ENCODE results near the gene RECK.

RECK gene

GRCh38 chr9:36110434-36110833 lies 73.7 kb downstream of the RECK start:
- no peaks in the 10 kb centered on the region for H3K36me3 ChIP-seq (ENCODE audit: control insufficient read depth, insufficient read depth, low read length)
- WGBS, 2 experiments: 88 to 92% methylated on average over 2 of the region's 2 CpGs

GRCh38 chr9:36112516-36112915 lies 75.8 kb downstream of the RECK start:
- H3K4me1 ChIP-seq (ENCODE audit: control insufficient read depth, insufficient read depth, low read length): no peaks in the 10 kb centered on the region
- no peak overlapping the region for H3K27ac ChIP-seq (ENCODE audit: insufficient read depth, low read depth, low read length, poor library complexity, severe bottlenecking)
- H3K9me3 ChIP-seq (ENCODE audit: control insufficient read depth, low read length): no peaks in the 10 kb centered on the region
- no peak overlapping the region for H3K4me3 ChIP-seq (ENCODE audit: insufficient read depth, low read depth, low read length)
- 93 to 98% methylated on average over 3 of the region's 3 CpGs for WGBS, 2 experiments
- no peaks in the 10 kb centered on the region for H3K36me3 ChIP-seq (ENCODE audit: control insufficient read depth, insufficient read depth, low read length)
- no peaks in the 10 kb centered on the region for H3K27me3 ChIP-seq (ENCODE audit: control insufficient read depth, insufficient read depth, low read length, poor library complexity, severe bottlenecking)

More at GRCh38 chr9:36110434-36110833, 73.7 kb downstream of the RECK start:
- no peaks in the 10 kb centered on the region for H3K27me3 ChIP-seq (ENCODE audit: control insufficient read depth, insufficient read depth, low read length, poor library complexity, severe bottlenecking)
- H3K4me3 ChIP-seq (ENCODE audit: insufficient read depth, low read depth, low read length): no peak overlapping the region
- H3K27ac ChIP-seq (ENCODE audit: insufficient read depth, low read depth, low read length, poor library complexity, severe bottlenecking): no peak overlapping the region
- H3K9me3 ChIP-seq (ENCODE audit: control insufficient read depth, low read length): no peaks in the 10 kb centered on the region
- no peaks in the 10 kb centered on the region for H3K4me1 ChIP-seq (ENCODE audit: control insufficient read depth, insufficient read depth, low read length)

DNA sequence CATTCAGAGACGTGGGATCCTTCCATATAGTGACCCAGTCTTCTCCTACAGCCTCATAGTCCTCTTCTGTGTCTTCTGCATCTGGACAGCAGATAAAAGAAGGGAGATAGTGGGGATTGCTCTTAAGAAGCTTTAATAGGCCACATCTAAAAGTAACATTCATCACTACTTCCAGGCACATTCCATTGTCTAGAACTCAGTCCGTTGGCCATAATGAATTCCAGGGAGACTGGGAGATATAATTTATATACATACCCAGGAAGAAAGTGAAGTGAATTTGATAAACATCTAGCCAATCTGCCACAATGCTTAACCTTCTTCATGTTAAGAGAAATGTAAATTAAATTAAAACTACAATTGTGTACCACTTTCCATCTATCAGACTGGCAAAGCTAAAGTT lies 77.3 kb downstream of the RECK start:
- Histone ChIP-seq H3K27ac (ENCODE audit: insufficient read depth, low read depth, low read length, poor library complexity, severe bottlenecking) (no peak overlapping the region), H3K27me3 (ENCODE audit: control insufficient read depth, insufficient read depth, low read length, poor library complexity, severe bottlenecking) (no peaks in the 10 kb centered on the region), H3K9me3 (ENCODE audit: control insufficient read depth, low read length) (no peaks in the 10 kb centered on the region), H3K36me3 (ENCODE audit: control insufficient read depth, insufficient read depth, low read length) (no peaks in the 10 kb centered on the region), H3K4me1 (ENCODE audit: control insufficient read depth, insufficient read depth, low read length) (no peaks in the 10 kb centered on the region), H3K4me3 (ENCODE audit: insufficient read depth, low read depth, low read length) (no peak overlapping the region)
- WGBS, 2 experiments: 94 to 98% methylated on average over 1 to 2 of the region's 2 CpGs

DNA sequence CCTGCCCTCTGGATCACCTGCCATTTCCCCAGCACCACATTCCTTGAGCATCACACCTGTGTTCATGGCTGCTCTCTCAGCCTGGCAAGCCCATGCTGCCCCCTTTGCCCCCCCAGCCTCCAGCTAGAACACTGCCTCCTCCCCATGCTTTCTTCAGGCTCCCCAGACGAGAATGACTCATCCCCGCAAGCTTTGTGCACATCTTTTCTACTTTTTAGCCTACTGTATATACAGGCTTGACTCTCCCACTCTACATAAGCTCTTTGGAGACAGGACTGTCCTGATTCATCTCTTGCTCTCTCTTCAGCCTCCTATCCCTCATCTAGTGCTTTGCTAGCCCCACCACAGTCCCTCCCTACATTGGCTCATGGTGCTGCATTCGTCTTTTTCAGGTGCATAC lies 79.9 kb downstream of the RECK start:
- H3K4me1 ChIP-seq (ENCODE audit: control insufficient read depth, insufficient read depth, low read length): no peaks in the 10 kb centered on the region
- no peak overlapping the region for H3K4me3 ChIP-seq (ENCODE audit: insufficient read depth, low read depth, low read length)
- no peaks in the 10 kb centered on the region for H3K36me3 ChIP-seq (ENCODE audit: control insufficient read depth, insufficient read depth, low read length)
- 86 to 95% methylated on average over 3 of the region's 3 CpGs for WGBS, 2 experiments
- no peaks in the 10 kb centered on the region for H3K9me3 ChIP-seq (ENCODE audit: control insufficient read depth, low read length)
- H3K27ac ChIP-seq (ENCODE audit: insufficient read depth, low read depth, low read length, poor library complexity, severe bottlenecking): no peak overlapping the region
- no peaks in the 10 kb centered on the region for H3K27me3 ChIP-seq (ENCODE audit: control insufficient read depth, insufficient read depth, low read length, poor library complexity, severe bottlenecking)

DNA sequence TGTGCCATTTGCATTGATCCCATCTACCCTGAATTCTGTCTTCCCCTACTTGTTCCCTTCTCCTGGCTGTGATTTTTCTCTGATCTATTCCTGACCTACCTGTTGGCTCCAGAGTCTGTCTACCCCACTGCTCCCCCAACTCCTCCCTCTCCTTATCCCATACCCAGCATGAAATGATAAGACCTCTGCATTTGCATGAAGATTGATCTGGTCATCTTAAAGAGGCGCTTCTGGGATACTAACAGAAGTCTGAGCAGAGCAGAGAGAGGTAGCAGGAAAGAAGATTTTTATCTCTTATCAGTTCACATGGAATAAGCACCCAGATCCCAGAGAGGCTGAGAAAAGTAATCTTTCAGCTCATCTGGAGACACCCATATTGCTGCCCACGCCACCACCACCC lies 81.5 kb downstream of the RECK start:
- no peaks in the 10 kb centered on the region for H3K9me3 ChIP-seq (ENCODE audit: control insufficient read depth, low read length)
- 94 to 100% methylated on average over 2 of the region's 2 CpGs for WGBS, 2 experiments
- no peak overlapping the region for H3K4me3 ChIP-seq (ENCODE audit: insufficient read depth, low read depth, low read length)

GRCh38 chr9:36118706-36119105 lies 82.0 kb downstream of the RECK start:
- Histone ChIP-seq H3K27ac (ENCODE audit: insufficient read depth, low read depth, low read length, poor library complexity, severe bottlenecking) (no peak overlapping the region), H3K36me3 (ENCODE audit: control insufficient read depth, insufficient read depth, low read length) (no peaks in the 10 kb centered on the region), H3K9me3 (ENCODE audit: control insufficient read depth, low read length) (no peaks in the 10 kb centered on the region), H3K27me3 (ENCODE audit: control insufficient read depth, insufficient read depth, low read length, poor library complexity, severe bottlenecking) (no peaks in the 10 kb centered on the region), H3K4me3 (ENCODE audit: insufficient read depth, low read depth, low read length) (no peak overlapping the region), H3K4me1 (ENCODE audit: control insufficient read depth, insufficient read depth, low read length) (no peaks in the 10 kb centered on the region)
- 90% methylated on average over 15 of the region's 15 CpGs for WGBS, 2 experiments

More for the DNA sequence above, 81.5 kb downstream of the RECK start:
- Histone ChIP-seq H3K36me3 (ENCODE audit: control insufficient read depth, insufficient read depth, low read length) (no peaks in the 10 kb centered on the region), H3K4me1 (ENCODE audit: control insufficient read depth, insufficient read depth, low read length) (no peaks in the 10 kb centered on the region), H3K27me3 (ENCODE audit: control insufficient read depth, insufficient read depth, low read length, poor library complexity, severe bottlenecking) (no peaks in the 10 kb centered on the region), H3K27ac (ENCODE audit: insufficient read depth, low read depth, low read length, poor library complexity, severe bottlenecking) (no peak overlapping the region)

DNA sequence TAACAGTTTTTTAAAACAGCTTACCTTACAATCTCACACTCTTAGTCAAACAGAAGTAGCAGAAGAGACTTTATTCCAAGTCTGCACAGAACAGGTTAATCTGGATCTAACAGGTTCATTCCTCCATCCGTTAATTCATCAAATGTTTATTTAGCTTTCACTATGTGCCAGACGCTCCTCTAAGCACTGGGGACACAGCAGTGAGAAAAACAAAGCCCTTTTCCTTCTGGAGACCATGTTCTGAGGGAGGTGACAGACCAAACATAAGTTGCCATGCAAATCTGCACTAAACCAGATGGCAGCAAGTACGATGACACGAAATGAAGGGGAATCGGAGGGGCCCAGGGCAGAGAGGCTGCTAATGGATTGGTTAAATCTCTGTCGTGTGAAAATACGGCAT lies 82.8 kb downstream of the RECK start:
- H3K36me3 ChIP-seq (ENCODE audit: control insufficient read depth, insufficient read depth, low read length): no peaks in the 10 kb centered on the region
- no peaks in the 10 kb centered on the region for H3K9me3 ChIP-seq (ENCODE audit: control insufficient read depth, low read length)
- no peaks in the 10 kb centered on the region for H3K4me1 ChIP-seq (ENCODE audit: control insufficient read depth, insufficient read depth, low read length)
- no peak overlapping the region for H3K4me3 ChIP-seq (ENCODE audit: insufficient read depth, low read depth, low read length)
- H3K27ac ChIP-seq (ENCODE audit: insufficient read depth, low read depth, low read length, poor library complexity, severe bottlenecking): no peak overlapping the region
- WGBS, 2 experiments: 94 to 96% methylated on average over 7 of the region's 7 CpGs
- H3K27me3 ChIP-seq (ENCODE audit: control insufficient read depth, insufficient read depth, low read length, poor library complexity, severe bottlenecking): no peaks in the 10 kb centered on the region

DNA sequence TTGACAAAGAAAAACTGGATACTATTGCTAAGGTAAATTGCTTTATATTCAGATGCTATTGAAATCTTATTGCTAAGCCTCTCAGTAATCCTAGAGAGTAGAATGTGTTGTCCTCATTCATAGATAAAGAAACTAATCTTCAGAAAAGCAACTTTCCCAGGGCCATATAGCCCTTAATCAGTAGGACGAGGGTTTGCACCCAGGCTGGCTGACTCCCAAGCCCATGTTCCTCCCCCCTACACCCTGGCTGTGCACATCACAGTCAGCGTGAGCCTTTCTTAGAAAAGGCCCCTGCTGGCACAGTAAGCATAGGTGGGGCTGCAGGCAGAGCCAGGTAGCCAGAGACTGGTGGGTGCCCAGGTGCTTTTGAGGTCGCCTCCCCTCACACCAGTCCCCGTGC lies 84.0 kb downstream of the RECK start:
- WGBS, 2 experiments: 82 to 93% methylated on average over 4 of the region's 4 CpGs
- no peaks in the 10 kb centered on the region for H3K4me1 ChIP-seq (ENCODE audit: control insufficient read depth, insufficient read depth, low read length)
- H3K4me3 ChIP-seq (ENCODE audit: insufficient read depth, low read depth, low read length): no peak overlapping the region
- H3K9me3 ChIP-seq (ENCODE audit: control insufficient read depth, low read length): no peaks in the 10 kb centered on the region
- no peaks in the 10 kb centered on the region for H3K27me3 ChIP-seq (ENCODE audit: control insufficient read depth, insufficient read depth, low read length, poor library complexity, severe bottlenecking)
- no peak overlapping the region for H3K27ac ChIP-seq (ENCODE audit: insufficient read depth, low read depth, low read length, poor library complexity, severe bottlenecking)
- H3K36me3 ChIP-seq (ENCODE audit: control insufficient read depth, insufficient read depth, low read length): no peaks in the 10 kb centered on the region

- Histone ChIP-seq H3K27me3 (ENCODE audit: control insufficient read depth, insufficient read depth, low read length, poor library complexity, severe bottlenecking) (no peaks in the 10 kb centered on the region), H3K4me1 (ENCODE audit: control insufficient read depth, insufficient read depth, low read length) (no peaks in the 10 kb centered on the region), H3K27ac (ENCODE audit: insufficient read depth, low read depth, low read length, poor library complexity, severe bottlenecking) (no peak overlapping the region), H3K36me3 (ENCODE audit: control insufficient read depth, insufficient read depth, low read length) (no peaks in the 10 kb centered on the region), H3K4me3 (ENCODE audit: insufficient read depth, low read depth, low read length) (no peak overlapping the region), H3K9me3 (ENCODE audit: control insufficient read depth, low read length) (no peaks in the 10 kb centered on the region)
- 93 to 95% methylated on average over 7 of the region's 7 CpGs for WGBS, 2 experiments
These were observed 85.3 kb downstream of the RECK start for GRCh38 chr9:36121971-36122370.

GRCh38 chr9:36123515-36123914 lies 86.8 kb downstream of the RECK start:
- Histone ChIP-seq H3K36me3 (ENCODE audit: control insufficient read depth, insufficient read depth, low read length) (no peaks in the 10 kb centered on the region), H3K4me1 (ENCODE audit: control insufficient read depth, insufficient read depth, low read length) (no peaks in the 10 kb centered on the region), H3K4me3 (ENCODE audit: insufficient read depth, low read depth, low read length) (no peak overlapping the region), H3K9me3 (ENCODE audit: control insufficient read depth, low read length) (no peaks in the 10 kb centered on the region), H3K27me3 (ENCODE audit: control insufficient read depth, insufficient read depth, low read length, poor library complexity, severe bottlenecking) (no peaks in the 10 kb centered on the region), H3K27ac (ENCODE audit: insufficient read depth, low read depth, low read length, poor library complexity, severe bottlenecking) (no peak overlapping the region)
- WGBS, 2 experiments: 100% methylated on average over 1 of the region's 2 CpGs; no CpG with 5 or more reads in 1 of the 2 experiments

All from ectodermal cell (in vitro differentiated cells).